Osteocyte (in vitro differentiated cells): ENCODE data around the gene ANKRD65. TPM values are rescaled to one million over a fixed set of nuclear protein-coding genes. Genes with fewer than 3 reads are reported as not detected.
"Not testable (repeated sequence)": the region's sequence is repeated elsewhere in the genome, so short reads cannot be mapped to it uniquely, and the experiment has no call there.

Experiments used
- DNase-seq: peaks from one replicate; pipeline ENCODE4 v3.0.0; 2021; ENCODE audit warnings: mixed read lengths; ENCODE audit not compliant: unreplicated experiment; ENCODE audit errors: extremely low spot score
- H3K27ac Mint-ChIP-seq: one replicate; pipeline ENCODE4 v1.8.0; 2021; ENCODE audit warnings: mild to moderate bottlenecking, mixed read lengths; ENCODE audit not compliant: unreplicated experiment
- H3K27me3 Mint-ChIP-seq: one replicate; pipeline ENCODE4 v1.8.0; 2021; ENCODE audit warnings: mixed read lengths; ENCODE audit not compliant: unreplicated experiment
- H3K36me3 Mint-ChIP-seq: one replicate; pipeline ENCODE4 v1.8.0; 2021; ENCODE audit warnings: mixed read lengths; ENCODE audit not compliant: unreplicated experiment
- H3K4me1 Mint-ChIP-seq: one replicate; pipeline ENCODE4 v1.8.0; 2021; ENCODE audit warnings: mixed read lengths; ENCODE audit not compliant: unreplicated experiment
- H3K4me3 Mint-ChIP-seq: one replicate; pipeline ENCODE4 v1.8.0; 2021; ENCODE audit warnings: mild to moderate bottlenecking, moderate library complexity, mixed read lengths; ENCODE audit not compliant: unreplicated experiment
- H3K9me3 Mint-ChIP-seq: one replicate; pipeline ENCODE4 v1.8.0; 2021; ENCODE audit warnings: mixed read lengths; ENCODE audit not compliant: unreplicated experiment
- total RNA-seq: library from RNA; stranded (reverse); gene quantifications from 2 replicates; pipeline ENCODE4 v1.2.1, GENCODE V29; 2021
- TF ChIP-seq, protein P1 (sequence below): fragments of 200-600 bp; sonication (generic); IDR thresholded peaks from 2 replicates; pipeline ENCODE4 v1.5.0; 2021; ENCODE audit warnings: antibody characterized with exemption, mild to moderate bottlenecking, moderate library complexity

ANKRD65 gene
- total RNA-seq, 1 donor from 2014 or later, result 0.21 TPM

GRCh38 chr1:1403653-1404052 is 17.4 kb downstream of the ANKRD65 start:
- peaks cover 26% of the 10 kb centered on the region for H3K36me3 Mint-ChIP-seq
- H3K4me3 Mint-ChIP-seq, result no peak overlapping the region
- peak overlapping the region; percentile 55 for H3K27ac Mint-ChIP-seq
- peaks cover 37% of the 10 kb centered on the region for H3K4me1 Mint-ChIP-seq
- H3K27me3 Mint-ChIP-seq, result no peaks in the 10 kb centered on the region
- no peak for DNase-seq
- no peaks in the 10 kb centered on the region for H3K9me3 Mint-ChIP-seq
- TF ChIP-seq, protein P1, sequence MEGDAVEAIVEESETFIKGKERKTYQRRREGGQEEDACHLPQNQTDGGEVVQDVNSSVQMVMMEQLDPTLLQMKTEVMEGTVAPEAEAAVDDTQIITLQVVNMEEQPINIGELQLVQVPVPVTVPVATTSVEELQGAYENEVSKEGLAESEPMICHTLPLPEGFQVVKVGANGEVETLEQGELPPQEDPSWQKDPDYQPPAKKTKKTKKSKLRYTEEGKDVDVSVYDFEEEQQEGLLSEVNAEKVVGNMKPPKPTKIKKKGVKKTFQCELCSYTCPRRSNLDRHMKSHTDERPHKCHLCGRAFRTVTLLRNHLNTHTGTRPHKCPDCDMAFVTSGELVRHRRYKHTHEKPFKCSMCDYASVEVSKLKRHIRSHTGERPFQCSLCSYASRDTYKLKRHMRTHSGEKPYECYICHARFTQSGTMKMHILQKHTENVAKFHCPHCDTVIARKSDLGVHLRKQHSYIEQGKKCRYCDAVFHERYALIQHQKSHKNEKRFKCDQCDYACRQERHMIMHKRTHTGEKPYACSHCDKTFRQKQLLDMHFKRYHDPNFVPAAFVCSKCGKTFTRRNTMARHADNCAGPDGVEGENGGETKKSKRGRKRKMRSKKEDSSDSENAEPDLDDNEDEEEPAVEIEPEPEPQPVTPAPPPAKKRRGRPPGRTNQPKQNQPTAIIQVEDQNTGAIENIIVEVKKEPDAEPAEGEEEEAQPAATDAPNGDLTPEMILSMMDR, result no peak

- H3K4me3 Mint-ChIP-seq, H3K27ac Mint-ChIP-seq, H3K9me3 Mint-ChIP-seq, H3K27me3 Mint-ChIP-seq, DNase-seq: not testable (repeated sequence)
- peaks cover 36% of the 10 kb centered on the region for H3K4me1 Mint-ChIP-seq
- H3K36me3 Mint-ChIP-seq, result peaks cover 26% of the 10 kb centered on the region
Observed at GRCh38 chr1:1402901-1403392, 18.1 kb downstream of the ANKRD65 start.

GRCh38 chr1:1402072-1402900 is 18.8 kb downstream of the ANKRD65 start:
- DNase-seq, result no peak
- peak overlapping the region; percentile 36 for H3K4me3 Mint-ChIP-seq
- H3K9me3 Mint-ChIP-seq, result no peaks in the 10 kb centered on the region
- TF ChIP-seq, protein P1, result peak; percentile 62
- peaks cover 38% of the 10 kb centered on the region for H3K4me1 Mint-ChIP-seq
- H3K27ac Mint-ChIP-seq, result peak overlapping the region; percentile 60
- no peaks in the 10 kb centered on the region for H3K27me3 Mint-ChIP-seq
- H3K36me3 Mint-ChIP-seq, result peaks cover 26% of the 10 kb centered on the region

- Mint-ChIP-seq H3K27ac (no peak overlapping the region), H3K4me1 (peaks cover 36% of the 10 kb centered on the region), H3K27me3 (no peaks in the 10 kb centered on the region), H3K36me3 (peaks cover 26% of the 10 kb centered on the region), H3K9me3 (no peaks in the 10 kb centered on the region), H3K4me3 (peak overlapping the region; percentile 36)
- TF ChIP-seq, protein P1, result no peak
- no peak for DNase-seq
Observed at GRCh38 chr1:1401457-1402010, 19.5 kb downstream of the ANKRD65 start.

DNA sequence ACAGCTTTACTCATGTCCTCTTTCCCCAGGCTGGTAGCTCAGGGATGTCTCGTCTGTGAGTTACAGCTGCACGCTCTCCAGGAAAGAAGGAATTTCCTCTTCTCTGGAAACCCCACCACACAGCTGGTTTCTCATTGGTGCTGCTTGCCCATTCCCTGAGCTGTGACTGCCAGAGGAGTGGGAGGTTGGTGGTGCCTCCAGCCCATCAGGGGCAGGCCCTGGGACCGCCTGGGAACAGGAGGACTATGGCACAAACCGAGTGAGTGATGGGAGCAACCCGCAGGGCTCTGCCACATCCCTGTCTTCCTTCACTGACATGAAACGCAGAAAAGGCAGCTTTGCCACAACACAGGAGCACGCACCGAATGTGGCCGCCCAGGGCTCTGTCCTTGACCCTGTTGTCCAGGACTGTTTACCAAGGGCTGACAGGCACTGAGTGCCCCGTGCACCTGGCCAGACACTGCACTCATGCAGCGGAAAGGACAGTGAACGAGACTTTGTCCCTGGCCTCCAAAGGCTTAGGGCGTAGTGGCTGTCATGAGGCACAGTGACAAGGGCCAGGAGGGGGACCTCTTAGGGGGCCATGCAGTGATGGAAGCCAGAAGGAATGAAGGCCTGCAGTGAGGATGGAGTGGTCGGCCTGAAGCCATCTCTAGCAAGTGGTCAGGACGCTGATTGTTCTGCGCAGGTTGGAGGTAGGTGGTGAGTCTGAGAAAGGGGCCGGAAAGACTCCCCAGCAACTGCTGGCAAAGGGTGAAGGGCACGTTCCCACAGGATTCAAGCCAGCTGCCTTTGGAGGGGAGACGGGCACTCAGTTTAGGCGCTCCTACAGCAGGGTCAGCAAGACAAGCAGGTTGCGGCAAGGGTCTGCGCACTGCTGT is 20.3 kb downstream of the ANKRD65 start:
- TF ChIP-seq, protein P1, result no peak
- Mint-ChIP-seq H3K27me3 (no peaks in the 10 kb centered on the region), H3K36me3 (peaks cover 26% of the 10 kb centered on the region), H3K27ac (peak overlapping the region; percentile 84), H3K9me3 (no peaks in the 10 kb centered on the region), H3K4me3 (peak overlapping the region; percentile 85), H3K4me1 (peaks cover 31% of the 10 kb centered on the region)
- no peak for DNase-seq
